ENCODE data around the gene ACACB.

Gene ACACB

GRCh38 chr12:109267361-109267760 is 151.0 kb downstream of the ACACB start:
- TF ChIP-seq, protein P1, sequence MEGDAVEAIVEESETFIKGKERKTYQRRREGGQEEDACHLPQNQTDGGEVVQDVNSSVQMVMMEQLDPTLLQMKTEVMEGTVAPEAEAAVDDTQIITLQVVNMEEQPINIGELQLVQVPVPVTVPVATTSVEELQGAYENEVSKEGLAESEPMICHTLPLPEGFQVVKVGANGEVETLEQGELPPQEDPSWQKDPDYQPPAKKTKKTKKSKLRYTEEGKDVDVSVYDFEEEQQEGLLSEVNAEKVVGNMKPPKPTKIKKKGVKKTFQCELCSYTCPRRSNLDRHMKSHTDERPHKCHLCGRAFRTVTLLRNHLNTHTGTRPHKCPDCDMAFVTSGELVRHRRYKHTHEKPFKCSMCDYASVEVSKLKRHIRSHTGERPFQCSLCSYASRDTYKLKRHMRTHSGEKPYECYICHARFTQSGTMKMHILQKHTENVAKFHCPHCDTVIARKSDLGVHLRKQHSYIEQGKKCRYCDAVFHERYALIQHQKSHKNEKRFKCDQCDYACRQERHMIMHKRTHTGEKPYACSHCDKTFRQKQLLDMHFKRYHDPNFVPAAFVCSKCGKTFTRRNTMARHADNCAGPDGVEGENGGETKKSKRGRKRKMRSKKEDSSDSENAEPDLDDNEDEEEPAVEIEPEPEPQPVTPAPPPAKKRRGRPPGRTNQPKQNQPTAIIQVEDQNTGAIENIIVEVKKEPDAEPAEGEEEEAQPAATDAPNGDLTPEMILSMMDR (IDR thresholded peaks at IDR 0.05; ENCODE audit: low read length, missing control alignments): no peak
- H3K4me3 ChIP-seq (replicated peaks; ENCODE audit: low read depth, low read length): no peak overlapping the region
- DNase-seq (ENCODE audit: low read depth): no peak

DNA sequence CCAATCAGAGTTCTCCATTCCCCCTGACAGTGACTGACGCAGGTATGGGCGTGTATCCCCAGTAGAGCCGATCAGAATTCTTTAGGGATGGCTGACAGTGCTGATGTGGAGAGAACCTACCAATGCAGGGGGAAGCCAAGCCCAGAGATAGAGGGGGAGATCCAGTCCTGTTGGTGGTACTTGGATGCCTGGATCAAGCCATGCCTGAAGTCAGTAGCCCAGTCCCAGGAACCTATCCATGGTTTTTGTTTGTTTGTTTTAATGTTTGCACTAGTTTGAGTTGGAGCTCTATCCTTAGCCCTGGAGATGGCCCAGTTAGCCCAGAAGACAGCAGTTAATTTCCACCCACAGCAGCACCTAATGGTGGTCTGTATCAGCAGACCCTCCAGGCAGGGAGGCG is 152.5 kb downstream of the ACACB start:
- DNase-seq (ENCODE audit: low read depth): no peak
- H3K4me3 ChIP-seq (replicated peaks; ENCODE audit: low read depth, low read length): no peak overlapping the region
- TF ChIP-seq, protein P1 (IDR thresholded peaks at IDR 0.05; ENCODE audit: low read length, missing control alignments): no peak

GRCh38 chr12:109269428-109269827 is 153.0 kb downstream of the ACACB start:
- H3K4me3 ChIP-seq (replicated peaks; ENCODE audit: low read depth, low read length): no peak overlapping the region
- TF ChIP-seq, protein P1 (IDR thresholded peaks at IDR 0.05; ENCODE audit: low read length, missing control alignments): no peak
- DNase-seq (ENCODE audit: low read depth): no peak

GRCh38 chr12:109270494-109270893 is 154.1 kb downstream of the ACACB start:
- TF ChIP-seq, protein P1 (IDR thresholded peaks at IDR 0.05; ENCODE audit: low read length, missing control alignments): no peak
- no peak overlapping the region for H3K4me3 ChIP-seq (replicated peaks; ENCODE audit: low read depth, low read length)
- no peak for DNase-seq (ENCODE audit: low read depth)

GRCh38 chr12:109271418-109271817 is 155.0 kb downstream of the ACACB start:
- H3K4me3 ChIP-seq (replicated peaks; ENCODE audit: low read depth, low read length): no peak overlapping the region
- TF ChIP-seq, protein P1 (IDR thresholded peaks at IDR 0.05; ENCODE audit: low read length, missing control alignments): no peak
- no peak for DNase-seq (ENCODE audit: low read depth)

GRCh38 chr12:109273354-109273753 is 157.0 kb downstream of the ACACB start:
- TF ChIP-seq, protein P1 (IDR thresholded peaks at IDR 0.05; ENCODE audit: low read length, missing control alignments): no peak
- DNase-seq (ENCODE audit: low read depth): no peak
- no peak overlapping the region for H3K4me3 ChIP-seq (replicated peaks; ENCODE audit: low read depth, low read length)

DNA sequence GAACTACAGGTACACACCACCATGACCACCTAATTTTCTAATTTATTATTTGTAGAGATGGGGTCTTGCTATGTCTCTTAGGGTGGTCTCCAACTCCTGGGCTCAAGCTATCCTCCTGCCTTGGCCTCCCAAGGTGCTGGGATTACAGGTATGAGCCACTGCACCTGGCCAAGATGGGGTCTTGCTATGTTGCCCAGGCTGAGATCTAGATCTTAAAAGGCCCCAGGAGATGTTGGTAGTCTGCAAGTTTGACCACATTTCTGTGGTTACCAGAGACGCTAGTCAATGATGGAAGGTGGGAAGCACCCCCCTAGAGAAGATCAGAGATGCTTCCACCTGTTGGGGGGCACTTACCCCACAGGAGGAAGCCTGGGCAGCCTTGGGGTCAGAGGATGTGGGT is 158.0 kb downstream of the ACACB start:
- DNase-seq (ENCODE audit: low read depth): no peak
- TF ChIP-seq, protein P1 (IDR thresholded peaks at IDR 0.05; ENCODE audit: low read length, missing control alignments): no peak
- H3K4me3 ChIP-seq (replicated peaks; ENCODE audit: low read depth, low read length): no peak overlapping the region

All from fibroblast of pulmonary artery (primary cell).